Astrocyte (in vitro differentiated cells and primary cell): Measurements from ENCODE around the gene ZNF532. TPM values are rescaled to one million over a fixed set of nuclear protein-coding genes. Genes with fewer than 3 reads are reported as not detected.

Experiments used
- DNase-seq: peaks from one replicate; pipeline ENCODE4 v3.0.0-alpha.2; 2010; ENCODE audit warnings: low read depth
- FAIRE-seq: peaks from 2 replicates; lab custom pipeline; 2011; peaks lifted over from hg19 to GRCh38; lab: Jason Lieb, UNC
- H2AFZ ChIP-seq: 2 replicates; pipeline ENCODE4 v1.6.0; 2012; ENCODE audit warnings: low read depth, low read length, inconsistent platforms
- H3K27ac ChIP-seq: 2 replicates; pipeline ENCODE4 v1.5.1; 2011; ENCODE audit warnings: low read depth, low read length, inconsistent platforms
- H3K27me3 ChIP-seq: 2 replicates; pipeline ENCODE4 v1.6.0; 2011; ENCODE audit warnings: low read length, inconsistent platforms; ENCODE audit not compliant: insufficient read depth
- H3K36me3 ChIP-seq: 2 replicates; pipeline ENCODE4 v1.5.1; 2011; ENCODE audit warnings: low read length, inconsistent platforms; ENCODE audit not compliant: insufficient read depth
- H3K4me1 ChIP-seq: 2 replicates; pipeline ENCODE4 v1.5.1; 2011; ENCODE audit warnings: low read length, inconsistent platforms; ENCODE audit not compliant: insufficient read depth
- H3K4me2 ChIP-seq: 2 replicates; pipeline ENCODE4 v1.6.0; 2012; ENCODE audit warnings: low read length, inconsistent platforms
- H3K4me3 ChIP-seq: 2 replicates; pipeline ENCODE4 v1.5.1; 2011; ENCODE audit warnings: low read depth, mild to moderate bottlenecking, low read length, inconsistent platforms; ENCODE audit not compliant: insufficient read depth
- H3K79me2 ChIP-seq: 2 replicates; pipeline ENCODE4 v1.6.0; 2012; ENCODE audit warnings: mild to moderate bottlenecking, low read length, inconsistent platforms; ENCODE audit not compliant: insufficient read depth
- H3K9ac ChIP-seq: 2 replicates; pipeline ENCODE4 v1.6.0; 2012; ENCODE audit warnings: mild to moderate bottlenecking, low read length, inconsistent platforms
- H3K9me3 ChIP-seq: 2 replicates; pipeline ENCODE4 v1.5.1; 2012; ENCODE audit warnings: low read depth, mild to moderate bottlenecking, low read length, inconsistent platforms; ENCODE audit not compliant: insufficient read depth
- H4K20me1 ChIP-seq: 2 replicates; pipeline ENCODE4 v1.6.0; 2012; ENCODE audit warnings: low read length, inconsistent platforms; ENCODE audit not compliant: insufficient read depth
- H3K27ac Mint-ChIP-seq: one replicate; pipeline ENCODE4 v1.8.0; 2021; ENCODE audit warnings: mild to moderate bottlenecking, mixed read lengths; ENCODE audit not compliant: unreplicated experiment
- H3K27me3 Mint-ChIP-seq: one replicate; pipeline ENCODE4 v1.8.0; 2021; ENCODE audit warnings: low read depth, mixed read lengths; ENCODE audit not compliant: unreplicated experiment
- H3K36me3 Mint-ChIP-seq: one replicate; pipeline ENCODE4 v1.8.0; 2021; ENCODE audit warnings: low read depth, mixed read lengths; ENCODE audit not compliant: unreplicated experiment
- H3K4me1 Mint-ChIP-seq: one replicate; pipeline ENCODE4 v1.8.0; 2021; ENCODE audit warnings: low read depth, mixed read lengths; ENCODE audit not compliant: unreplicated experiment
- H3K4me3 Mint-ChIP-seq: one replicate; pipeline ENCODE4 v1.8.0; 2021; ENCODE audit warnings: mild to moderate bottlenecking, moderate library complexity, mixed read lengths; ENCODE audit not compliant: unreplicated experiment
- H3K9me3 Mint-ChIP-seq: one replicate; pipeline ENCODE4 v1.8.0; 2021; ENCODE audit warnings: mild to moderate bottlenecking, mixed read lengths; ENCODE audit not compliant: unreplicated experiment
- CTCF ChIP-seq: IDR thresholded peaks from 2 replicates; pipeline ENCODE4 v1.5.1; 2011; ENCODE audit warnings: low read depth, mild to moderate bottlenecking, inconsistent platforms, low read length, moderate library complexity; ENCODE audit not compliant: insufficient read depth
- EZH2 ChIP-seq: IDR thresholded peaks from 2 replicates; pipeline ENCODE4 v1.6.1; 2012; ENCODE audit warnings: mild to moderate bottlenecking, low read length, inconsistent platforms; ENCODE audit not compliant: insufficient read depth
- total RNA-seq: library from RNA; stranded (reverse); gene quantifications from 2 replicates; pipeline ENCODE4 v1.2.1, GENCODE V29; 2021

ZNF532 gene
- total RNA-seq, 1 donor from 2014 or later: 135 TPM

- no peak for FAIRE-seq
- H3K4me3 Mint-ChIP-seq: no peak overlapping the region
- no peak for TF ChIP-seq EZH2
- TF ChIP-seq CTCF: no peak
- no peak overlapping the region for H3K4me2 ChIP-seq
- no peaks in the 10 kb centered on the region for H3K27me3 Mint-ChIP-seq
- no peaks in the 10 kb centered on the region for H3K36me3 Mint-ChIP-seq
- no peak overlapping the region for H3K4me3 ChIP-seq
- H3K9me3 Mint-ChIP-seq: peaks cover 3% of the 10 kb centered on the region
- H3K4me1 ChIP-seq: peaks cover 5% of the 10 kb centered on the region
- H3K4me1 Mint-ChIP-seq: peaks cover 5% of the 10 kb centered on the region
- no peaks in the 10 kb centered on the region for H3K79me2 ChIP-seq
- H3K36me3 ChIP-seq: no peaks in the 10 kb centered on the region
- H3K9ac ChIP-seq: no peak overlapping the region
- no peaks in the 10 kb centered on the region for H3K9me3 ChIP-seq
- no peak overlapping the region for H3K27ac Mint-ChIP-seq
- DNase-seq: no peak
- H3K27ac ChIP-seq: no peak overlapping the region
- no peak overlapping the region for H2AFZ ChIP-seq
- no peaks in the 10 kb centered on the region for H4K20me1 ChIP-seq
- H3K27me3 ChIP-seq: no peaks in the 10 kb centered on the region
Observed at GRCh38 chr18:59011289-59011688, 146.6 kb downstream of the ZNF532 start.

- Mint-ChIP-seq H3K27ac (no peak overlapping the region), H3K4me3 (no peak overlapping the region), H3K4me1 (peaks cover 5% of the 10 kb centered on the region), H3K36me3 (no peaks in the 10 kb centered on the region), H3K9me3 (peaks cover under 1% of the 10 kb centered on the region), H3K27me3 (no peaks in the 10 kb centered on the region)
- H3K4me2 ChIP-seq: no peak overlapping the region
- no peak overlapping the region for H3K27ac ChIP-seq
- peaks cover 5% of the 10 kb centered on the region for H3K4me1 ChIP-seq
- H3K36me3 ChIP-seq: no peaks in the 10 kb centered on the region
- TF ChIP-seq CTCF: no peak
- TF ChIP-seq EZH2: no peak
- no peak for FAIRE-seq
- H4K20me1 ChIP-seq: no peaks in the 10 kb centered on the region
- H2AFZ ChIP-seq: no peak overlapping the region
- no peaks in the 10 kb centered on the region for H3K9me3 ChIP-seq
- H3K79me2 ChIP-seq: no peaks in the 10 kb centered on the region
- no peak overlapping the region for H3K4me3 ChIP-seq
- DNase-seq: no peak
- no peak overlapping the region for H3K9ac ChIP-seq
- H3K27me3 ChIP-seq: no peaks in the 10 kb centered on the region
Observed at GRCh38 chr18:59011786-59012185, 147.1 kb downstream of the ZNF532 start.

- H3K36me3 Mint-ChIP-seq: no peaks in the 10 kb centered on the region
- no peaks in the 10 kb centered on the region for H3K27me3 Mint-ChIP-seq
- no peak overlapping the region for H3K27ac Mint-ChIP-seq
- H3K27me3 ChIP-seq: no peaks in the 10 kb centered on the region
- no peaks in the 10 kb centered on the region for H3K79me2 ChIP-seq
- no peaks in the 10 kb centered on the region for H4K20me1 ChIP-seq
- H3K9me3 Mint-ChIP-seq: no peaks in the 10 kb centered on the region
- H3K4me1 Mint-ChIP-seq: peaks cover 5% of the 10 kb centered on the region
- peaks cover 5% of the 10 kb centered on the region for H3K4me1 ChIP-seq
- no peak overlapping the region for H3K4me3 ChIP-seq
- FAIRE-seq: no peak
- no peak overlapping the region for H3K27ac ChIP-seq
- no peaks in the 10 kb centered on the region for H3K36me3 ChIP-seq
- no peak overlapping the region for H3K4me3 Mint-ChIP-seq
- no peak overlapping the region for H3K9ac ChIP-seq
- DNase-seq: no peak
- no peak overlapping the region for H3K4me2 ChIP-seq
- H3K9me3 ChIP-seq: no peaks in the 10 kb centered on the region
- peak overlapping the region; percentile 11 for H2AFZ ChIP-seq
- TF ChIP-seq CTCF: no peak
- TF ChIP-seq EZH2: no peak
Observed at GRCh38 chr18:59012815-59013705, 148.4 kb downstream of the ZNF532 start.
